WTC11 (cell line): ENCODE results near the gene ELOB.

ENCODE experiments used
- NFATC4 ChIP-seq: fragments of 250-450 bp; sonication (Bioruptor Pico); IDR thresholded peaks from 2 replicates; pipeline ENCODE4 v1.9.0; 2021; ENCODE audit warnings: mild to moderate bottlenecking
- RELA ChIP-seq: sonication (generic); formaldehyde crosslinking; IDR thresholded peaks from 2 replicates; pipeline ENCODE4 v1.8.1; 2022; ENCODE audit warnings: missing genetic modification reagents, mild to moderate bottlenecking, borderline replicate concordance
- TCF7 ChIP-seq: sonication (generic); formaldehyde crosslinking; IDR thresholded peaks from 2 replicates; pipeline ENCODE4 v1.8.0; 2022; ENCODE audit warnings: mild to moderate bottlenecking, low read depth, missing genetic modification reagents, moderate library complexity
- ZBTB21 ChIP-seq: sonication (generic); formaldehyde crosslinking; IDR thresholded peaks from 2 replicates; pipeline ENCODE4 v1.8.1; 2023; ENCODE audit warnings: mild to moderate bottlenecking, missing genetic modification reagents, borderline replicate concordance
- ZNF138 ChIP-seq: sonication (generic); formaldehyde crosslinking; conservative IDR thresholded peaks from 2 replicates; pipeline ENCODE4 v1.8.1; 2022; ENCODE audit warnings: mild to moderate bottlenecking, moderate library complexity, missing genetic modification reagents
- ZNF263 ChIP-seq: sonication (generic); formaldehyde crosslinking; IDR thresholded peaks from 2 replicates; pipeline ENCODE4 v1.8.1; 2022; ENCODE audit warnings: low read depth, mild to moderate bottlenecking, moderate library complexity, missing genetic modification reagents
- TF ChIP-seq, protein P1 (sequence below): fragments of 200-600 bp; IDR thresholded peaks from 2 replicates; pipeline ENCODE4 v1.8.0; 2022; ENCODE audit warnings: antibody characterized with exemption
- TF ChIP-seq, protein P2 (sequence below): sonication (generic); formaldehyde crosslinking; IDR thresholded peaks from 2 replicates; pipeline ENCODE4 v1.8.1; 2023; ENCODE audit warnings: mild to moderate bottlenecking, missing genetic modification reagents
- TF ChIP-seq, protein P3 (sequence below): sonication (generic); formaldehyde crosslinking; IDR thresholded peaks from 2 replicates; pipeline ENCODE4 v1.8.0; 2022; ENCODE audit warnings: mild to moderate bottlenecking, missing genetic modification reagents
- TF ChIP-seq, protein P4 (sequence below): sonication (generic); formaldehyde crosslinking; IDR thresholded peaks from 2 replicates; pipeline ENCODE4 v1.8.0; 2022; ENCODE audit warnings: mild to moderate bottlenecking, missing genetic modification reagents

DNA sequence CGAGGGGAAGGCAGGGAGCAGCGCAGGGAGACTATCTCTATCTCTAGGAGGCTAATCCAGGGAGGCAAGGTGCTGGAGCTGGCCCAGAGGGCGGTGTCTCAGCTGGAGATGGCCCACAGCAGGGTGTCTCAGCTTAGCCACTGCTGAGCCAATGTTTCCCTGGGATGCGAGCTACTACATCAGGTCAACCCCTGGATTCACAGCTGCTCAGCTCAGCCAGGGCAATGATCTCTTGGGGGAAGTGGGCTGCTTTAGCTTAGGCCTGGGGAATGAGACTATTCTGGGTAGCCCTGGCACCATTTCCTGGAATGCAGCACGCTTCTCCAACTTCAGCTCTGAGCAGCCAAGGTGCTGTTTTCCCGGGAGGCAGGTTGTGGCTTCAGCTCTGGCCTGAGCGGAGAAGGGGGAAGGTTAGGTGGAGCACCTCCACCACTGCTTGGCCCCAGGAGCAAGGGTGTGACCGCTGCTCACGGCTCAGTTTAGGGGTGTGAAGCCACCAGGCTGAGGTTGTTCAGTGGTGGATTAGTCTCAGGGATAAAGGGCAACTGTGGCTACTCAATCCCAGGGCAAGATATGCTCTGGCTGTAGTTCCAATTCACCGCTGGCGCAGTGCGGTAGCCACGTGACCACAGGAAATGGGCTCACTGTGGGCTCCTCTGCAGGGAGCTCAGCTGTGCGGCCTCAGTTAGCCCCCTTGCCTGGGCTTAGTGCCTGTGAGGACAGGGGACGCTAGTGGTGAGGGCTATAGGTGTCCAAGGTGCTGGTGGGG, 34.8 kb upstream of the ELOB start:
- TF ChIP-seq, protein P1, sequence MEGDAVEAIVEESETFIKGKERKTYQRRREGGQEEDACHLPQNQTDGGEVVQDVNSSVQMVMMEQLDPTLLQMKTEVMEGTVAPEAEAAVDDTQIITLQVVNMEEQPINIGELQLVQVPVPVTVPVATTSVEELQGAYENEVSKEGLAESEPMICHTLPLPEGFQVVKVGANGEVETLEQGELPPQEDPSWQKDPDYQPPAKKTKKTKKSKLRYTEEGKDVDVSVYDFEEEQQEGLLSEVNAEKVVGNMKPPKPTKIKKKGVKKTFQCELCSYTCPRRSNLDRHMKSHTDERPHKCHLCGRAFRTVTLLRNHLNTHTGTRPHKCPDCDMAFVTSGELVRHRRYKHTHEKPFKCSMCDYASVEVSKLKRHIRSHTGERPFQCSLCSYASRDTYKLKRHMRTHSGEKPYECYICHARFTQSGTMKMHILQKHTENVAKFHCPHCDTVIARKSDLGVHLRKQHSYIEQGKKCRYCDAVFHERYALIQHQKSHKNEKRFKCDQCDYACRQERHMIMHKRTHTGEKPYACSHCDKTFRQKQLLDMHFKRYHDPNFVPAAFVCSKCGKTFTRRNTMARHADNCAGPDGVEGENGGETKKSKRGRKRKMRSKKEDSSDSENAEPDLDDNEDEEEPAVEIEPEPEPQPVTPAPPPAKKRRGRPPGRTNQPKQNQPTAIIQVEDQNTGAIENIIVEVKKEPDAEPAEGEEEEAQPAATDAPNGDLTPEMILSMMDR: no peak
- TF ChIP-seq, protein P2, sequence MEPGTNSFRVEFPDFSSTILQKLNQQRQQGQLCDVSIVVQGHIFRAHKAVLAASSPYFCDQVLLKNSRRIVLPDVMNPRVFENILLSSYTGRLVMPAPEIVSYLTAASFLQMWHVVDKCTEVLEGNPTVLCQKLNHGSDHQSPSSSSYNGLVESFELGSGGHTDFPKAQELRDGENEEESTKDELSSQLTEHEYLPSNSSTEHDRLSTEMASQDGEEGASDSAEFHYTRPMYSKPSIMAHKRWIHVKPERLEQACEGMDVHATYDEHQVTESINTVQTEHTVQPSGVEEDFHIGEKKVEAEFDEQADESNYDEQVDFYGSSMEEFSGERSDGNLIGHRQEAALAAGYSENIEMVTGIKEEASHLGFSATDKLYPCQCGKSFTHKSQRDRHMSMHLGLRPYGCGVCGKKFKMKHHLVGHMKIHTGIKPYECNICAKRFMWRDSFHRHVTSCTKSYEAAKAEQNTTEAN (CRISPR knock-in tag): no peak
- TF ChIP-seq ZNF263 (CRISPR knock-in tag) (no peak), ZBTB21 (CRISPR knock-in tag) (no peak), ZNF138 (no peak), TCF7 (CRISPR knock-in tag) (no peak), NFATC4 (no peak), RELA (no peak)
- TF ChIP-seq, protein P3, sequence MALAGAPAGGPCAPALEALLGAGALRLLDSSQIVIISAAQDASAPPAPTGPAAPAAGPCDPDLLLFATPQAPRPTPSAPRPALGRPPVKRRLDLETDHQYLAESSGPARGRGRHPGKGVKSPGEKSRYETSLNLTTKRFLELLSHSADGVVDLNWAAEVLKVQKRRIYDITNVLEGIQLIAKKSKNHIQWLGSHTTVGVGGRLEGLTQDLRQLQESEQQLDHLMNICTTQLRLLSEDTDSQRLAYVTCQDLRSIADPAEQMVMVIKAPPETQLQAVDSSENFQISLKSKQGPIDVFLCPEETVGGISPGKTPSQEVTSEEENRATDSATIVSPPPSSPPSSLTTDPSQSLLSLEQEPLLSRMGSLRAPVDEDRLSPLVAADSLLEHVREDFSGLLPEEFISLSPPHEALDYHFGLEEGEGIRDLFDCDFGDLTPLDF (CRISPR knock-in tag): no peak
- TF ChIP-seq, protein P4, sequence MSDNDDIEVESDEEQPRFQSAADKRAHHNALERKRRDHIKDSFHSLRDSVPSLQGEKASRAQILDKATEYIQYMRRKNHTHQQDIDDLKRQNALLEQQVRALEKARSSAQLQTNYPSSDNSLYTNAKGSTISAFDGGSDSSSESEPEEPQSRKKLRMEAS (CRISPR knock-in tag): no peak
